HG02678 (cell line): ENCODE results near the gene ZSCAN26.
"Not testable (repeated sequence)": the region's sequence is repeated elsewhere in the genome, so short reads cannot be mapped to it uniquely, and the experiment has no call there.

Experiments
- ATAC-seq: cut with Tn5 transposase; IDR thresholded peaks from one replicate; pipeline ENCODE4 v1.9.1; 2021; ENCODE audit warnings: mild to moderate bottlenecking, moderate library complexity; ENCODE audit not compliant: unreplicated experiment

ZSCAN26 gene

DNA sequence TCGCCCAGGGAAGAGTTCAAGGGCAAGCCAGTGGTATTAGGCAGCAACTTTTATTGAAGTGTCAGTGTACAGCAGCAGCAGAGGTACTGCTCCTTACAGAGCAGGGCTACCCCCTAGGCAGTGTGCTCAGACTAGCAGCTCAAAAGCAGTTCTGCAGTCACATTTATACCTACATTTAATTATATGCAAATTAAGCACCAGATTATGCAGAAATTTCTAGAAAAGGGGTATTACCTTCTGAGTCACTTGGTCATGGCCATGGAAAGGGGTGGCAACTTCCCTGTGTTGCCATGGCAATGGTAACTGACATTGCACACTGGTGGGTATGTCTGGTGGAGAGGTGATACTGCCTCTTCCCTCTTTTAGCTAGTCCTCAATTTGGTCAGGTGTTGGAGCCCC is 12.8 kb upstream of the ZSCAN26 start:
- no peak for ATAC-seq

DNA sequence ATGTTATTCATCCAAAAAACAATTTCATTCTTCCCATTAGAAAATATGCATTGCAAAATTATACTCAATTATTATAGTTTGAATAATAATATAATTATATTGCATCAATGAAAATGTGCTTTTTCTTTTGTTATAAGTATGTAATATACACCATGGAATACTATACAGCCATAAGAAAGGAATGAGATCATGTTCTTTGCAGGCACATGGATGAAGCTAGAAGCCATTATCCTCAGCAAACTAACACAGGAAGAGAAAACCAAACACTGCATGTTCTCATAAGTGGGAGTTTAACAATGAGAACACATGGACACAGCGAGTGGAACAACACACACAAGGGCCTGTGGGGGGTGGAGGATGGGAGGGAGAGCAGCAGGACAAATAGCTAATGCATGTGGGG is 9.9 kb upstream of the ZSCAN26 start:
- no peak for ATAC-seq

DNA sequence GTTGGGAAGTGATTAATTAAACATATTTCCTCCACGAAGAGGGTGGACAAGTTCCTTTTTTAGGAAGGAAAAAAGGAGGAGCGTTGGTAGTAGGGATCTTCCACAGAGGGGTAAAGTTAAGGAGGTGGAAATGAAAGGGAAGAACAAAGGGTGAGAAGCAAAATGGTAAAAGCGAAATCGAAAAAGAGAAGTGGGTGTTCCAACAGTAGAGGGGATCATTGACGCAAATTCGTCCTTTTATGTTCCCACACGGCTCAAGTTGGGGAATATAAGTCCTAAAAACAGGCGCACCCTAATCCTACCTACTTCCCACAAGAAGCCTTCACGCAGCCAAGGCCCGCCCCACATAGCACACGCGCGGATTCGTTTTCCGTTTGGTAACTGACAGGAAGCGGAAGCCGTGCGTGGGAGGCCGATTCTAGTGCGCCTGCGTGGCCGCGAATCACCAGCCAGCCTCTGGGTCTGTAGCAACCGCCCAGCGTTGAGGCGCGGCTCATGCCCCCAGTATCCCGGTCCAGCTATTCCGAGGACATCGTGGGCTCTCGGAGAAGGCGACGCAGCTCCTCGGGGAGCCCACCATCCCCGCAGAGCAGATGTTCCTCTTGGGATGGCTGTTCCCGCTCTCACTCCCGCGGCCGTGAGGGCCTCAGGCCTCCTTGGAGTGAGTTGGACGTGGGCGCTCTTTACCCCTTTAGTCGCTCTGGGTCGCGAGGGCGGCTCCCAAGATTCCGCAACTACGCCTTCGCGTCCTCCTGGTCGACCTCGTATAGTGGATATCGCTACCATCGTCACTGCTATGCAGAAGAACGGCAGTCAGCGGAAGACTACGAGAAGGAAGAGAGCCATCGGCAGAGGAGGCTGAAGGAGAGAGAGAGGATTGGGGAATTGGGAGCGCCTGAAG is 7.8 kb upstream of the ZSCAN26 start, which contains the start of gene NKAPL:
Gene NKAPL, plus strand, starts transcription at position 421 of the 901 bp plus-strand sequence. Its CDS starts 75 bp downstream, at position 496.
- ATAC-seq = no peak

DNA sequence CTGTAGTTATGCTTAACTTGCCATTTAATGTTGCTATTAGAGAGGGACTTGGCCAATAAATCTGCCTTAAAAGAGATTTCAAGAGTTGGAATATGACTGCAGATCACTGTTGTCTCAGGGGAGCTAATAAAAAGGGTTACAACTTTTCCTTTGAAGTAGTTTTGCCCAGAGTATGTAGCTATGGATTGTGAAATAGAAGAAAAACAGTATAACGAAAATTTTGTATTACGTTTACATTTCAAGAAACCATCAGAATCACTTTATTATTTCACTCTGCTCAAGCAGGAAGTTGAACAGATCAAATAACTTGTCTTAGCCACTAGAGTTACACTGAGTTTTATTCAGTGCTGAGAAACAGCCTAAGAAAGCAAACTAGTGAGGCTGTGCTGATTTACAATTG is 3.0 kb upstream of the ZSCAN26 start:
- ATAC-seq = no peak

DNA sequence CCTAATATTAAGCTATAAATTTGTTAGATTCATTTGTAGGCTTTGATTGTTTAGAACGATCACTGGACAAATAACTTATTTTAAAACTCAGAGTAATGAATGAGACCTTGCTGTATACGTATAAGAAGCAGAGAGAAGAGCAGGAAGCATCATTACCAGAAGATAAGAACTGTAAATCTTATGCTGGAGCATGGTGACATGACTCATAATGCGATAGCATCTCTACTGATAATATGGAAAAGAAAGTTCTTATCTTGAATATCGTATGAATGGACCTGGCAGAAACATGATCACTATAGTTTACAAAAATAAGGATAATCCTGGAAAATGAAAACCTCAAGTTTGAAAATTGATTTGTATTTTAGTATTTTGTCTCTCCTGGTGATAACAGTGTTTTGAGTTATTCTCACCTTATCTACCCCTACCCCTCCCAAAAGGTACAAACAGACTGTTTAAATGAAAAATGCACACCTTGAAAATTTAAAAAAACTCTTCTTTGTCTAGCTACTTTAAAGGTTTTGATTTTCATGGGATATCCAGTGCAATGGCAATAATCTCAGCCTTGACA is 2.0 kb upstream of the ZSCAN26 start:
- ATAC-seq = no peak

DNA sequence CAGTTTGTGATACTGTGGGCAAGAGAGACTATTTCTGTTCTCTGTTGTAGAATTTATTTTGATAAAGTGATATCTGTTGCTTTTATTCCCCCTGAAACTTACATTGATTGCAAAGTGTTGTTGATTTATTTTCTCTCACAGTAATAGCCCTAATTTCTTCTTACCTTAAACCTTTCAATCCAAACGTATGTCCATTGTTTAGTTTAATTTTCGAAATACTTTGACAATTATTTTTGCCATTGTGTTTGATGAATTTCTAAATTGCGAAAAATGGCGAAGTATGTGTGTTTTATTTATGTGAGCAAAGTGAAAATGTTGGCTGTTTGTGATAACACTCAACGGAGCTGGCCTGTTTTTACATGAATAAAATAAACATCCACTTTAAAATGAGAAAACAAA is 381 bp upstream of the ZSCAN26 start:
- ATAC-seq = no peak

DNA sequence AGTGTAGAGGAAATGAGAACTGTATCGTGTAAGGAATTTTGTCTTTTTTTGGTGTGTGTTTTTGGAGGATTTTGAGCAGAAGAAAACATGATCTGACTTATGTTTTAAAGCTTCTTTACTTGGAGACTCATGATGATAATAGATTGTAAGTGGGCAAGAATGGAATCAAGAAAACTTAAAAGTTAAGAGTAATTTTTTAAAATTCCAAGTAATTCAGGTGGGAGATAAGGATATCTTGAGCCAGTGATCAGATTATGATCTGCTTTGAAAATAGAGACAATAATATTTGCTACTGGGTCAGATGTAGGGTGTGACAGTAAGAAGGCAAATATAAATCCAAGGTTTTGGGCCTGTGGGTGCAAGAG is 734 bp downstream of the ZSCAN26 start:
- ATAC-seq = no peak

DNA sequence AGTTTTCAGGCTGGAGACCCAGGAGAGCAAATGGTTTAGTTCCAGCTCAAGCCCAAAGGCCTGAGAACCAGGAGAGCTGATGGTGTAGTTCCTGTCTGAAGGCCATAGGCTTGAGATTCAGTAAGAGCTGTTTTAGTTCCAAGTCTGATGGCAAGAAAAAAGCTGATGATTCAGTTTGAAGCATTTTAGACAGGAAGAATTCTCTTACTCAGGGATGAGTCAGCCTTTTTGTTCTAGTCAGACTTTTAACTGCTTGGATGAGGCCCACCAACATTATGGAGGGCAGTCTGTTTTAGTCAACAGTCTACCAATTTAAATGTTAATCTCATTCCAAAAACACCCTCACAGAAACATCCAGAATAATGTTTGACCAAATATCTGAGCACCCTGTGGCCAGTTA is 2.5 kb downstream of the ZSCAN26 start:
- ATAC-seq = no peak

DNA sequence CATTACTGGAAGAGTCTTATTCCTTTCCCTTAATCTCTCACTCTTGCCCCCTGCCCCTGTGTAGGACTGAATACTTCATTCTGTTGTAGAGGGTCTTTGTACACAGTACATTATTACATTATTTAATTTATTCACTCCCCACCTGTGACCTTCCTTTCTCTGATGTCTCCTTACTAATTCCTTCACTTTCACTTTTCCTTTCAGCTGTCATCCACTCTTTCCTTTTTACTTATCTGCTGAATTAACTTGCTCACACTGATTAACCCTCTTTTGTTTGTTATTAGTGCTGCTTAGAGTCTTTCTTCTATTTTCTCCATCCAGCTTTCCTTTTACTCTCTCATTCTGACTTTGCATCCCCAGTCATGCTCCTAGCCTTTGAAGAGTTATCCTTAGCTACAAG is 7.9 kb downstream of the ZSCAN26 start:
- no peak for ATAC-seq

DNA sequence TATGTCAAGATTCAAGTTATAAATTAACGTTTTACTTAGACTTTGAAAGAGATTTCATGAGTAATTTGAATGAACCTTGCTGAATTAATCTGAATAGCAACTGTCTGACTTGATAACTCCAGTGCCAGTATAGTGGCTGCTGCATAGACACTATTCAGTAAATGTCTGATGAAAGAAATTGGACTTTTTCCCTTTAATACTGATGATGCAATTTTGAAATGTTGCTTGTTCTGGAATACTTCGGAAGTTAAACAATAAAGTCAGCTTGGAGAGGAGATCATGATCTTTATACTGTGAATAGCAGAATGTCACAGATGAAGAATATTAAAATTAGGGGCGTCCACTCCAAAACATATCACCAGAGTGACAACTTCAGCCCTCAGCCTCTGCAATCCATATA is 10.8 kb downstream of the ZSCAN26 start:
- no peak for ATAC-seq

DNA sequence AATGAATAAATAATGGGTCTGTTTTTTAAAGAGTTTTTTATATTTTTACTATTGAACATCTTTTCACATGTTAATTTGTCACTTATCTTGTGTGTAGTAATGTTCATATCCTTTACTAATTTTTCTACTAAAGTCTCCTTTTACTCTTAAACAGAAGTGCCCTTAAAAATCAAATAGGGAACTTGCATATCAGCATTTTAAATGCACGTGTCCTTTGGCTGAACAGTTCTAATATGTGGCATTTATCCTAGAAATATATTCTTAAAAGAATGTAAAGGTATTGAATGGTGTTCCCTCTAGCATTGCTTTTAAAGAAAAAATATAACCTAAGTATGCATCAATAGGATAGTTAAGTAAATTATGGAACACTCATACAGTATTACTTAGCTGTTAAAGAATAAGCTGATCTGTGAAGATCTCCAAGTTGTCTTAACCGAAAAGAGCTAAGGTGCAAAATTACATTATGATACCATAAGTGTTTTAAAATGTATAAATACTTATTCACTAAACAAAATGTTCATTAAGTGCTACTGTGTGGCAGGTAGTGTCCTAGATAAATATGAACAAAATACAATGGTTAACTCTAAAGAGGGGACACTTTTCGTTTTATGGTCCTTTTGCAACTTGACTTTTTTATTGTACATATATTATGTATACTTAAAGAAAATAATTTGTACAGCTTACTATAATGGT is 13.8 kb downstream of the ZSCAN26 start:
- ATAC-seq = no peak

DNA sequence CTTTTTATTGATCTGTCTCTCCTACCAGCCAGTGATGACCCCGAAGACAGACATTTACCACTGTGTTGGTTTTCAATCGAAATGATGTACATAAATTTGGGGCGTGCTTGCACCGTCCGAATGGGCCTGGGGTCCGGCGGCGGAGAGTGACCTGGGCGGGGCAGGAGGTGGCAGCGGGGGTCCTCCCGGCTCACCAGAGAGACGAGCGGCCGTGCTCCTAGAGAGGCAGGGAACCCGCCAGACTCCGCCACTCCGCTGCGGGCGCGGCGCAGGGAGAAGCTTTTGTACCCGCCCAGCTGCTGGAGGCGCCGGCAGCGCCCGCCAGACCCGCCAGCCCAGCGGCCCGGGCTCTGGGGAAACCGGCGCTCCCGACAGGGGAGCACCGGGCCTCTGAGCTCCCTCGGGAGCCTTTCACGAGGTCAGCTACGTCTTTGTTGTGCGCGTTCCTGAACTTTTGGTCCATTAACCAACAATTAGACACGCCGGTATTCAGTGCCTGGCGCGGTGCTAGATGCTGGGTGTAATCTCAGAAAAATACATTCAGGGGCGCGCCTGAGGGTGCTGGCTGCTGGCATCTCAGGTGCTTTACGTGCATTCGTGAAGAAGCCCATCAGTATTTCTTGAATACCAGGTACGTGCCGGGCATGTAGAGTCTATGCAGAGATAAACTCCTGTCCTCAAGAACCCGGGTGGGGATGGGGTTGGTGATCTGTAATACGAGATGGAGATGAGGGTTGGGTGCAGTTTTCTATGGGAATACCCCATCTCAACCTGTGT is 14.5 kb downstream of the ZSCAN26 start, which contains the start of gene PGBD1:
Gene PGBD1, plus strand, starts transcription at position 285 of the 777 bp plus-strand sequence. CDS start 2,242 bp downstream, outside the sequence.
- peak; percentile 88 for ATAC-seq

DNA sequence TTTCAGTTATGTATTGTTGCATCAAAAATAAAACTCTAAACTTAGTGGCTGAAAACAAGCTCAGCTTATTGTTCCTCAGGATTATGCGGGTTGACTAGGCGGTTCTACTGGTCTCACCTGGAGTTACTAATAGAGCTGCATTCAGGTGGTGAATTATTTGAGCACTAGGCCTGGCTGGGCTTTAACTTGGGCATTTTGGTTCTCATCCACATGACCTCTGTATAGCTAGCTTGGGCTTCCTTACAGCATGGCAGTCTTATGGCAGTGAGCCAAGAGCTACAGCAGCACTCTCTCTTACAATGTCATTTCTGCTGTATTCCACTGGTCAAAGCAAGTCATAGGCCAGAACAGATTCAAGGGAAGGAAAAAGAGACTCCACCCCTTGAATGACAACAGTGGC is 16.0 kb downstream of the ZSCAN26 start:
- ATAC-seq = no peak

DNA sequence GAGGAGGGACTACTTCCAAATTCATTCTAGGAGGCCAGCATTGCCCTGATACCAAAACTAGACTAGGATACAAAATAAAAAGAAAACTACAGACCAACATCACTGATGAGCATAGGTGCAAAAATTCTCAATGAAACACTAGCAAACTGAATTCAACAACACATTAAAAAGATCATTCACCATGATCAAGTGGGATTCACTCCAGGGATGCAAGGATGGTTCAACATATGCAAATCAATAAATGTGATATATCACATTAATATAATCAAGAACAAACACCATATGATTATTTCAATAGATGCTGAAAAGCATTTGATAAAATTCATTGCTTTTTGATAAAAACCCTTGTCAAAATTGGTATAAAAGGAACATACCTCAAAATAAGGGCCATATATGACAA is 24.6 kb downstream of the ZSCAN26 start:
- ATAC-seq = no peak

DNA sequence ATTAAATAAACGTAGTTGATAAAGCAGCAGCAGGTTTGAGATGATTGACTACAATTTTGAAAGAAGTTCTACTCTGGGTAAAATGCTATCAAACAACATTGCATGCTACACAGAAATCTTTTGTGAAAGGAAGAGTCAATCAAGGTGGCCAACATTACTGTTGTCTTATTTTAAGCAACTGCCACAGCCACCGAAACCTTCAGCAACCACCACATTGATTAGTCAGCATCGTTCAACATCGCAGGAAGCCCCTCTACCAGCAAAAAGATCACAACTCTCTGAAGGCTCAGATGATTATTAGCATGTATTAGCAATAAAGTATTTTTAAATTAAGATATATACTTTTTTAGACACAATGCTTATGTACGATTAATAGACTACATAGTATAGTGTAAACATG is 28.4 kb downstream of the ZSCAN26 start:
- ATAC-seq = no peak

DNA sequence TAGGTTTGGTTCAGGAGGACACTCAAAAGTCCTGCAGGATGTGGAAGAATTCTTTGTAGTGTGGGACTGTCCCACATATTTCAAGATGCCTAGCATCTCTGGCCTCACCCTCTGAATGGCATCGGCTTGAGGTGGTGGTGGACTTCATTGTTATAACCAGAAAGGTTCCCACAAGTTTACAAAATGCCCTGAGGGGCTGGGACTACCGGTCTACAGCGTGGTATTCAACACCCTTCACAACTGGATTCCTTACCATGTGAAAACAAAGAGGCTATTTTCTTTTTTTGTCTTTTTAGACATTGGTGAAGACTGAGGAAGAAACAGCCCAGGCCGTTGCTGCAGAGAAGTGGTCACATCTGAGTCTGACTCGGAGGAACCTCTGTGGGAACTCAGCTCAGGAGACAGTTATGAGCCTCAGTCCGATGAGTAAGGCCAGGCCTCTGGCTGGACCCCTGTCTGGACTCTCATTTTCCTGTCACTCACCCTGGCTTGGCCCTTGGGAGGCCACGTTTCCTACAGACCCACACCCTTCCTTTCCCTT is 29.6 kb downstream of the ZSCAN26 start:
- ATAC-seq = no peak

DNA sequence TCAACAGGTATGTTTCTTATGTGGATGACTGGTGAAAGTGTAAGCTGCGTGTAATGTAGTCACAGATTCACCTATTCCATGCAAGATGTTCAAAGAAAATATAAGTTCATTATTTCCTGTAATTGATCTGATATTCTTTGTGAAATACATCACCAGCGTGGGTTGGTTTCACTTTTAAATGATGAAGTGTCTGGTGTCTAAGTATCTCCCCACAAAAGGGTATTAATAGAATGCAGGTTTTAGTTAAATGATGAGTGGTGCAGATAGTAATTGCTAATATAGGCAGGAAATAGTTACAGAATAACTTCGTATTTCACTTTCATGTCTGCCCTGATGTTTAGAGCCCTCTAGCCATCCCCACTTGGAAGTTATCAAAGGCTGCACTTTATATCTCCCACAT is 36.6 kb downstream of the ZSCAN26 start:
- ATAC-seq = peak; percentile 96

DNA sequence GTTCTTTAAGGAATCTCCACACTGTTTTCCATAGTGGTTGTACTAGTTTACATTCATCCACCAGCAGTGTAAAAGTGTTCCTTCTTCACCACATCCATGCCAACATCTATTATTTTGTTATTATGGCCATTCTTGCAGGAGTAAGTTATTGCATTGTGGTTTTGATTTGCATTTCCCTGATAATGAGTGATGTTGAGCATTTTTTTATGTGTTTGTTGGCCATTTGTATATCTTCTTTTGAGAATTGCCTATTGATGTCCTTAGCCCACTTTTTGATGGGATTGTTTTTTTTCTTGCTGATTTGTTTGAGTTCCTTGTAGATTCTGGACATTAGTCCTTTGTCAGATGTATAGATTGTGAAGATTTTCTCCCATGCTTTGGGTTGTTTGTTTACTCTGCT is 39.4 kb downstream of the ZSCAN26 start:
- ATAC-seq = not testable (repeated sequence)

DNA sequence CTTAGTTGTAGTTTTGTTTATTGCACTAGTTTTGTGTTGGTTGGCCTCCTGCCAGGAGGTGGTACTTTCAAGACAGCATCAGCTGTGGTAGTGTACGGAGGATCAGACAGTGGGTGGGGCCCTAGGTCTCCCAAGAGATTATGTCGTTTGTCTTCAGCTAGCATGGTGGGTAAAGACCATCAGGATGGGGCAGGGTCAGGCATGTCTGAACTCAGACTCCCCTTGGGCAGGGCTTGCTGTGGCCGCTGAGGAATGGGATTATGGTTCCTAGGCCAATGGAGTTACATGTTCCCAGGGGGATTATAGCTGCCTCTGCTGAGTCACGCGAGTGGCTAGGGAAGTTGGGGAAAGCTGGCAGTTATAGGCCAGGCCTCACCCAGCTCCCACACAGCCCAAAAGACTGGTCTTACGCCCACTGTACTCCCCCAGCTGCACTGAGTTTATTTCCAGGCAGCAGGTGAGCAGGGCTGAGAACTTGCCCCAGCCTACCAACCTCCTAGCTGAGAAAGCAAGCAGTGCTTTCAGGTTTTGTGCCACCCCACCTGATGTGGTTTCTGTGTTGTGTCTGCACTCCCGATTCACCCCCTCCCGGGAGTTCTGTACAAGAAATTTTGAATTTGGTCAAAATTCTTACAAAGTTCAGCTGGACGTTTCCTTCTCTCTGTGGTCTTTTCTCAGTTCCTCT is 44.3 kb downstream of the ZSCAN26 start:
- ATAC-seq = no peak

DNA sequence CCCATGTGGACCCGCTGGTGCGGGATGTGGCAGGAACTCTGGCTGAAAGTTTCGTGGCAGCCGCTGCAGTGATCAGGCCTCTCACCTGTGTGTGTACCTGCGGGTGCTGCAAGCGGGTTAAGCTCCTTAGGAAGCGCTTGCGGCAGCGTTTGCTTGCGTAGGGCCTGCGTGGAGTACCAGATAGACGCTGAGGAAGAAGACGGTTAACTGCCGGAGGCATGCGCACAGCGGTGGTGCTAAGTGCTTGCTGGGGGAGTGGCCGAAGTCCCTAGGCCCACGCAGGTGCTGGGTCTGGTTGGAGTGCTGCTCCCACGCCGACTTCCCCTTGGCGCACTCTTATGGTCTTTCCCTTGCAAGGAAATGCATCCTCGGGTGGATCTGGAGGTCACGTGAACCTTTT is 46.0 kb downstream of the ZSCAN26 start:
- no peak for ATAC-seq
